H1 (cell line): ENCODE results near the gene MRPS34. TPM values are rescaled to one million over a fixed set of nuclear protein-coding genes. Genes with fewer than 3 reads are reported as not detected.

ENCODE experiments used
- CTCF ChIA-PET: fragments of 300-600 bp; sonication (Branson Sonifier 250); formaldehyde crosslinking; loops from one replicate; lab custom pipeline; 2021; ENCODE audit not compliant: partially characterized antibody; lab: Charles Lee
- POLR2A ChIA-PET: fragments of 300-600 bp; sonication (Branson Sonifier 250); formaldehyde crosslinking; loops from one replicate; lab custom pipeline; 2021; ENCODE audit warnings: inconsistent platforms; ENCODE audit not compliant: partially characterized antibody; lab: Charles Lee
- DNase-seq, 2 experiments: peaks; one replicate each; pipeline versions ENCODE4 v3.0.0 to v3.0.0-alpha.2; 2010 to 2022; ENCODE audit warnings: low spot score in 2 of 2, low read depth in 1 of 2, mixed read lengths in 1 of 2
- FAIRE-seq: peaks from 2 replicates; lab custom pipeline; 2011; peaks lifted over from hg19 to GRCh38; lab: Jason Lieb, UNC
- H2AFZ ChIP-seq: 2 replicates; pipeline ENCODE4 v1.8.1; 2012; ENCODE audit warnings: low read length, inconsistent platforms
- H2AK5ac ChIP-seq: 2 replicates; pipeline ENCODE4 v1.6.1; 2013; ENCODE audit warnings: low read depth, low read length
- H2BK120ac ChIP-seq: replicated peaks from 2 replicates; pipeline ENCODE3; 2013; ENCODE audit warnings: low read depth, low read length, inconsistent platforms
- H2BK12ac ChIP-seq: 2 replicates; pipeline ENCODE4 v1.6.1; 2013; ENCODE audit warnings: low read depth, low read length
- H2BK15ac ChIP-seq: 2 replicates; pipeline ENCODE4 v1.6.1; 2013; ENCODE audit warnings: low read length
- H2BK20ac ChIP-seq: 2 replicates; pipeline ENCODE4 v1.6.1; 2013; ENCODE audit warnings: low read length
- H2BK5ac ChIP-seq: 2 replicates; pipeline ENCODE4 v1.6.1; 2013; ENCODE audit warnings: low read depth, low read length
- H3K14ac ChIP-seq: 2 replicates; pipeline ENCODE4 v1.6.1; 2013; ENCODE audit warnings: inconsistent platforms; ENCODE audit not compliant: insufficient read length
- H3K18ac ChIP-seq: 2 replicates; pipeline ENCODE4 v1.6.1; 2013; ENCODE audit warnings: low read length; ENCODE audit errors: extremely low read depth
- H3K23ac ChIP-seq: 2 replicates; pipeline ENCODE4 v1.6.1; 2013; ENCODE audit warnings: inconsistent platforms; ENCODE audit not compliant: insufficient read length
- H3K23me2 ChIP-seq: 2 replicates; pipeline ENCODE4 v1.6.1; 2013; ENCODE audit warnings: low read depth, low read length
- H3K27ac ChIP-seq: 2 replicates; pipeline ENCODE4 v1.6.1; 2011; ENCODE audit warnings: low read depth, low read length, inconsistent platforms
- H3K27me3 ChIP-seq, 4 experiments: replicated peaks in 1 of 4; 1 replicate in 1 of 4; 2 replicates in 3 of 4; pipeline versions ENCODE4 v1.6.1 to v1.8.1; 2011 to 2013; ENCODE audit warnings: low read length in 3 of 4, mild to moderate bottlenecking in 3 of 4, inconsistent platforms in 2 of 4, mixed read lengths in 2 of 4, moderate library complexity in 1 of 4; ENCODE audit not compliant: control insufficient read depth in 3 of 4, insufficient read depth in 3 of 4; ENCODE audit errors: extremely low read depth in 1 of 4
- H3K36me3 ChIP-seq, 4 experiments: 2 replicates each; pipeline versions ENCODE4 v1.6.1 to v1.8.1; 2011 to 2013; ENCODE audit warnings: mild to moderate bottlenecking in 4 of 4, low read length in 3 of 4, moderate library complexity in 2 of 4, control low read depth in 1 of 4, inconsistent platforms in 1 of 4; ENCODE audit not compliant: insufficient read depth in 4 of 4, control insufficient read depth in 2 of 4
- H3K4ac ChIP-seq: replicated peaks from 2 replicates; pipeline ENCODE3; 2013; ENCODE audit warnings: low read length, low read depth, mixed read lengths, inconsistent platforms; ENCODE audit not compliant: insufficient read length
- H3K4me1 ChIP-seq, 4 experiments: replicated peaks in 1 of 4; 1 replicate in 1 of 4; 2 replicates in 3 of 4; pipeline versions ENCODE4 v1.6.1 to v1.8.1; 2011 to 2013; ENCODE audit warnings: low read length in 3 of 4, inconsistent platforms in 2 of 4, mixed read lengths in 1 of 4; ENCODE audit not compliant: insufficient read depth in 4 of 4, control insufficient read depth in 3 of 4
- H3K4me2 ChIP-seq, 2 experiments: 2 replicates each; pipeline versions ENCODE4 v1.6.1 to v1.8.1; 2011 to 2013; ENCODE audit warnings: low read depth in 2 of 2, low read length in 2 of 2, control low read depth in 1 of 2, inconsistent platforms in 1 of 2, mild to moderate bottlenecking in 1 of 2; ENCODE audit not compliant: insufficient read depth in 1 of 2
- H3K4me3 ChIP-seq, 4 experiments: fragments of 200-600, 300-600 bp in 1 of 4; sonication (generic), shearing (Covaris generic), sonication (Bioruptor Twin) in 1 of 4; 2 replicates each; pipeline versions ENCODE4 v1.5.1 to v1.8.1; 2011 to 2016; ENCODE audit warnings: low read length in 4 of 4, low read depth in 3 of 4, control low read depth in 2 of 4, inconsistent platforms in 2 of 4, mild to moderate bottlenecking in 2 of 4, mixed read lengths in 1 of 4, moderate library complexity in 1 of 4; ENCODE audit not compliant: insufficient read depth in 2 of 4; ENCODE audit errors: extremely low read depth in 1 of 4
- H3K56ac ChIP-seq: replicated peaks from 2 replicates; pipeline ENCODE3; 2013; ENCODE audit warnings: low read depth, mild to moderate bottlenecking, mixed read lengths, low read length, inconsistent platforms; ENCODE audit not compliant: insufficient read length
- H3K79me1 ChIP-seq: 2 replicates; pipeline ENCODE4 v1.6.1; 2013; ENCODE audit warnings: low read depth, low read length, control low read depth
- H3K79me2 ChIP-seq, 2 experiments: 2 replicates each; pipeline versions ENCODE4 v1.6.1 to v1.8.1; 2012 to 2013; ENCODE audit warnings: low read length in 2 of 2, mild to moderate bottlenecking in 2 of 2, inconsistent platforms in 1 of 2; ENCODE audit not compliant: insufficient read depth in 2 of 2, control insufficient read depth in 1 of 2
- H3K9ac ChIP-seq, 4 experiments: replicated peaks in 1 of 4; 1 replicate in 1 of 4; 2 replicates in 3 of 4; pipeline versions ENCODE4 v1.6.1 to v1.8.1; 2011 to 2013; ENCODE audit warnings: low read depth in 3 of 4, low read length in 3 of 4, control low read depth in 2 of 4, mild to moderate bottlenecking in 2 of 4, moderate library complexity in 2 of 4, inconsistent platforms in 1 of 4; ENCODE audit errors: extremely low read depth in 1 of 4
- H3K9me3 ChIP-seq, 2 experiments: 2 replicates each; pipeline versions ENCODE4 v1.6.1 to v1.8.1; 2012 to 2013; ENCODE audit warnings: mild to moderate bottlenecking in 2 of 2, moderate library complexity in 2 of 2, control low read depth in 1 of 2, inconsistent platforms in 1 of 2, low read depth in 1 of 2, low read length in 1 of 2, mixed read lengths in 1 of 2; ENCODE audit not compliant: insufficient read depth in 2 of 2
- H4K20me1 ChIP-seq, 2 experiments: replicated peaks in 1 of 2; 2 replicates each; pipeline versions ENCODE3 to v1.8.1; 2011 to 2013; ENCODE audit warnings: inconsistent platforms in 2 of 2, low read length in 2 of 2, mild to moderate bottlenecking in 1 of 2; ENCODE audit not compliant: insufficient read depth in 2 of 2, control insufficient read depth in 1 of 2
- H4K5ac ChIP-seq: 2 replicates; pipeline ENCODE4 v1.6.1; 2013; ENCODE audit warnings: low read length, low read depth, mixed read lengths, inconsistent platforms; ENCODE audit not compliant: insufficient read length
- H4K8ac ChIP-seq: 2 replicates; pipeline ENCODE4 v1.8.0; 2013; ENCODE audit warnings: mild to moderate bottlenecking, moderate library complexity, low read length, inconsistent platforms; ENCODE audit not compliant: insufficient read depth; ENCODE audit errors: extremely low read depth
- H4K91ac ChIP-seq: replicated peaks from 2 replicates; pipeline ENCODE3; 2013; ENCODE audit warnings: low read length, mixed read lengths, inconsistent platforms; ENCODE audit not compliant: insufficient read length
- WGBS, 2 experiments: shearing (Covaris generic) in 1 of 2; methylation state at CpG; one replicate each; pipeline versions ENCODE4 v1.1.6 to v1.1.7; 2013 to 2015; ENCODE audit warnings: low lambda C conversion rate in 2 of 2, mixed read lengths in 2 of 2, inconsistent platforms in 1 of 2, low coverage in 1 of 2, missing lambda C conversion rate in 1 of 2; ENCODE audit not compliant: insufficient replicate concordance in 2 of 2, insufficient coverage in 1 of 2, insufficient read length in 1 of 2; ENCODE audit errors: extremely low coverage in 1 of 2, missing lambda C conversion rate in 1 of 2; 5-methylcytosine and 5-hydroxymethylcytosine counted together
- polyA plus RNA-seq, 7 experiments: library from polyadenylated mRNA; depleted of rRNA in 3 of 7; stranded (reverse) in 5 of 7; unstranded in 2 of 7; fragments of >200 nt in 5 of 7; fragments of 200-250 nt in 2 of 7; gene quantifications; 1 replicate in 5 of 7; 2 replicates in 1 of 7; 4 replicates in 1 of 7; pipeline versions ENCODE4 v1.2.1 to v1.2.3, GENCODE V29; 2011 to 2013; ENCODE audit warnings: missing spikeins in 2 of 7, mixed read lengths in 2 of 7
- total RNA-seq: library from RNA; stranded (reverse); fragmentation: NEBNext Ultra II Directional; extraction: Animal tissue kit (Norgen Biotek cat#: 25700); gene quantifications from 2 replicates; pipeline ENCODE4 v1.2.1, GENCODE V29; 2021

Gene MRPS34
- total and polyA plus RNA-seq, 2 of the 8 experiments (the other 6 are each of a cell fraction or from before 2014, with no cell fraction given), result 168 to 252 TPM

GRCh38 chr16:1771864-1772361 lies 1.0 kb downstream of the MRPS34 start:
- Histone ChIP-seq H3K9ac (peak overlapping the region; percentile 69 to 94 (median 89)), H2BK20ac (no peak overlapping the region), H2AK5ac (no peak overlapping the region), H2AFZ (no peak overlapping the region), H3K27ac (peak overlapping the region; percentile 62), H3K14ac (no peak overlapping the region), H2BK12ac (0 out of 2 replicates have a peak overlapping the region, but pooled peaks have one; percentile 4), H3K79me2 (peaks cover 0 to 15% of the 10 kb centered on the region in 2 experiments; a peak in 1 of 4 replicates), H3K18ac (peak overlapping the region; percentile 78), H2BK5ac (peak overlapping the region; percentile 88), H3K36me3 (peaks cover 3 to 31% (median 9%) of the 10 kb centered on the region in 4 experiments; a peak in 5 of 8 replicates), H4K20me1 (peaks cover 0 to 21% of the 10 kb centered on the region in 2 experiments), H3K23me2 (peaks cover 17% of the 10 kb centered on the region), H3K56ac (peak overlapping the region; percentile 73), H3K4ac (peak overlapping the region; percentile 90), H3K23ac (no peak overlapping the region), H4K8ac (peak overlapping the region; percentile 94; the same call in 1 of the 2 replicates), H3K27me3 (no peaks in the 10 kb centered on the region), H4K5ac (peak overlapping the region; percentile 81), H3K4me2 (peak overlapping the region; percentile 71 to 92), H3K4me3 (peak overlapping the region; percentile 82 to 91 (median 82)), H4K91ac (peak overlapping the region; percentile 45), H2BK15ac (peak overlapping the region; percentile 72; the same call in 1 of the 2 replicates), H3K79me1 (peaks cover 4% of the 10 kb centered on the region), H3K4me1 (peaks cover 0 to 12% (median 10%) of the 10 kb centered on the region in 4 experiments; a peak in 5 of 7 replicates), H3K9me3 (no peaks in the 10 kb centered on the region), H2BK120ac (no peak overlapping the region)
- ChIA-PET POLR2A (interaction anchor here (0.8 to 13.5 kb wide), 19 partner anchors 8 to 383 kb away, joined by 3 to 246 read pairs (median 6); partner anchors contain the start of genes FAHD1, HAGH, IGFALS and JPT2), CTCF (interaction anchor here (1.2 to 2.2 kb wide), 2 partner anchors 10 to 66 kb away, joined by 3 to 8 read pairs; partner anchors contain the start of genes MAPK8IP3, NUBP2 and SPSB3)
- DNase-seq (no peak), FAIRE-seq (no peak)
- WGBS, 2 experiments, result 9% methylated on average over 19 of the region's 22 CpGs; no CpG with 5 or more reads in 1 of the 2 experiments
